HFFc6 (cell line): ENCODE measurements around the gene FIZ1. TPM values are rescaled to one million over a fixed set of nuclear protein-coding genes. Genes with fewer than 3 reads are reported as not detected.

Experiments used
- DNase-seq: peaks from one replicate; pipeline ENCODE4 v3.0.0-alpha.2; 2018
- H3K27ac Mint-ChIP-seq: 2 replicates; pipeline ENCODE4 v1.8.0; 2020; ENCODE audit warnings: mild to moderate bottlenecking, mixed read lengths
- H3K27me3 Mint-ChIP-seq: 2 replicates; pipeline ENCODE4 v1.8.0; 2021; ENCODE audit warnings: mild to moderate bottlenecking, moderate library complexity, mixed read lengths; ENCODE audit not compliant: insufficient read depth
- H3K36me3 Mint-ChIP-seq: 2 replicates; pipeline ENCODE4 v1.8.0; 2021; ENCODE audit warnings: low read depth, mixed read lengths
- H3K4me1 Mint-ChIP-seq: 2 replicates; pipeline ENCODE4 v1.8.0; 2020; ENCODE audit warnings: low read depth, mixed read lengths
- H3K4me3 Mint-ChIP-seq: 2 replicates; pipeline ENCODE4 v1.8.0; 2020; ENCODE audit warnings: mild to moderate bottlenecking, moderate library complexity, mixed read lengths
- H3K9me3 Mint-ChIP-seq: 2 replicates; pipeline ENCODE4 v1.8.0; 2020; ENCODE audit warnings: mild to moderate bottlenecking, mixed read lengths
- total RNA-seq, 6 experiments: library from RNA; stranded (reverse); fragmentation: NEBNext Ultra II Directional; extraction: Animal tissue kit (Norgen Biotek cat#: 25700); gene quantifications; 2 replicates in 1 of 6; 3 replicates in 5 of 6; pipeline ENCODE4 v1.2.3, GENCODE V29; 2021
- TF ChIP-seq, protein P1 (sequence below): fragments of 200-600 bp; sonication (generic); IDR thresholded peaks from 2 replicates; pipeline ENCODE4 v1.5.0; 2021; ENCODE audit warnings: antibody characterized with exemption, mild to moderate bottlenecking

The FIZ1 gene
- total RNA-seq, 6 experiments from 2014 or later, result 9.9 to 13.1 (median 11.9) TPM

DNA sequence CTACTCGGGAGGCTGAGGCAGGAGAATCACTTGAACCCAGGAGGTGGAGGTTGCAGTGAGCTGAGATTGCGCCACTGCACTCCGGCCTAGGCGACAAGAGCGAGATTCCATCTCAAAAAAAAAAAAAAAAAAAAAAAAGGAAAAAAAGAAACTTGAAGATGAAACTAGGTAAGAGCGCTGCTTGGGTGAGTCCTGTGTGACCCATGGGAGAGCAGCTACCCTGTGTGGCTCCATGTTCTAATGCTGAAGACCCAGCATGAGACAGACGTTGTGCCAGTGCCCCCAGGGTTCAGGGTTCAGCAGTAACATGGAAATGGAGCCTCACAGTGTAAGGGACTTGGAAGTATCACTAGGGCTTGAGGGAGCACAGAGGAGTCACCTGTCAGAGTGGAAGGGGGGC is 19.1 kb upstream of the FIZ1 start:
- TF ChIP-seq, protein P1, sequence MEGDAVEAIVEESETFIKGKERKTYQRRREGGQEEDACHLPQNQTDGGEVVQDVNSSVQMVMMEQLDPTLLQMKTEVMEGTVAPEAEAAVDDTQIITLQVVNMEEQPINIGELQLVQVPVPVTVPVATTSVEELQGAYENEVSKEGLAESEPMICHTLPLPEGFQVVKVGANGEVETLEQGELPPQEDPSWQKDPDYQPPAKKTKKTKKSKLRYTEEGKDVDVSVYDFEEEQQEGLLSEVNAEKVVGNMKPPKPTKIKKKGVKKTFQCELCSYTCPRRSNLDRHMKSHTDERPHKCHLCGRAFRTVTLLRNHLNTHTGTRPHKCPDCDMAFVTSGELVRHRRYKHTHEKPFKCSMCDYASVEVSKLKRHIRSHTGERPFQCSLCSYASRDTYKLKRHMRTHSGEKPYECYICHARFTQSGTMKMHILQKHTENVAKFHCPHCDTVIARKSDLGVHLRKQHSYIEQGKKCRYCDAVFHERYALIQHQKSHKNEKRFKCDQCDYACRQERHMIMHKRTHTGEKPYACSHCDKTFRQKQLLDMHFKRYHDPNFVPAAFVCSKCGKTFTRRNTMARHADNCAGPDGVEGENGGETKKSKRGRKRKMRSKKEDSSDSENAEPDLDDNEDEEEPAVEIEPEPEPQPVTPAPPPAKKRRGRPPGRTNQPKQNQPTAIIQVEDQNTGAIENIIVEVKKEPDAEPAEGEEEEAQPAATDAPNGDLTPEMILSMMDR, result no peak
- DNase-seq, result no peak
- H3K4me1 Mint-ChIP-seq, result peaks cover 16% of the 10 kb centered on the region
- H3K27me3 Mint-ChIP-seq, result peaks cover 4% of the 10 kb centered on the region
- H3K36me3 Mint-ChIP-seq, result peaks cover 27% of the 10 kb centered on the region
- no peak overlapping the region for H3K27ac Mint-ChIP-seq
- no peaks in the 10 kb centered on the region for H3K9me3 Mint-ChIP-seq
- H3K4me3 Mint-ChIP-seq, result no peak overlapping the region

DNA sequence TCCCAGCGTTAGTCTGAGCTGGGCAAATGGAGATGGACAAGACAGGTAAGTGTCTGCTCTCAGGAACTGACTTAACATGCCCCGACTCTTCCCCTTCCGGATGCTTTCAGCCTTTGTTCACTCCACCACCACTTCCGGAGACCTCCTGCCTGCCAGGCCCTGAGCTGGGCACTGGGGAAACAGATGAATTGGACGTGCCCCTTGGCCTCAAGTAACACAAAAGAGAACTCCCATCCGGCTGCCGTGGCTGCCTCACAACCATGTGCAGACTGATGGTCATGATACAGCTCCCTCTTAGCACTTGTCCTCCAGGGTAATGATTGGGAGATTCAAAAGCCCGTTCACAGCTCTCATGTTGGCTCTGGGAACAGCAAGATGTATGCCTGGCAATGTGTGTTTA is 18.1 kb upstream of the FIZ1 start:
- TF ChIP-seq, protein P1, result no peak
- H3K27me3 Mint-ChIP-seq, result peaks cover 4% of the 10 kb centered on the region
- H3K4me3 Mint-ChIP-seq, result no peak overlapping the region
- H3K4me1 Mint-ChIP-seq, result peaks cover 14% of the 10 kb centered on the region
- DNase-seq, result no peak
- H3K9me3 Mint-ChIP-seq, result no peaks in the 10 kb centered on the region
- H3K27ac Mint-ChIP-seq, result no peak overlapping the region
- peaks cover 31% of the 10 kb centered on the region for H3K36me3 Mint-ChIP-seq

DNA sequence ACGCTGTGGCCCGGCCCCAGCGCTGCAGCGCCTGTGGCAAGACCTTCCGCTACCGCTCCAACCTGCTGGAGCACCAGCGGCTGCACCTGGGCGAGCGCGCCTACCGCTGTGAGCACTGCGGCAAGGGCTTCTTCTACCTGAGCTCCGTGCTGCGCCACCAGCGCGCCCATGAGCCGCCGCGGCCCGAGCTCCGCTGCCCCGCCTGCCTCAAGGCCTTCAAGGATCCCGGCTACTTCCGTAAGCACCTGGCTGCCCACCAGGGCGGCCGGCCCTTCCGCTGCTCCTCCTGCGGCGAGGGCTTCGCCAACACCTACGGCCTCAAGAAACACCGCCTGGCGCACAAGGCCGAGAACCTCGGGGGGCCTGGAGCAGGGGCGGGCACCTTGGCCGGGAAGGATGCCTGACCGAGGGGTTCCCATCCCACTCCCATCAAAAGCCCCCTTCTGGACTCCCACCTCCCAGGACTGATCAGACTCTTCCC is 17.1 kb upstream of the FIZ1 start:
- Mint-ChIP-seq H3K27me3 (peaks cover 4% of the 10 kb centered on the region), H3K4me1 (peaks cover 14% of the 10 kb centered on the region)

DNA sequence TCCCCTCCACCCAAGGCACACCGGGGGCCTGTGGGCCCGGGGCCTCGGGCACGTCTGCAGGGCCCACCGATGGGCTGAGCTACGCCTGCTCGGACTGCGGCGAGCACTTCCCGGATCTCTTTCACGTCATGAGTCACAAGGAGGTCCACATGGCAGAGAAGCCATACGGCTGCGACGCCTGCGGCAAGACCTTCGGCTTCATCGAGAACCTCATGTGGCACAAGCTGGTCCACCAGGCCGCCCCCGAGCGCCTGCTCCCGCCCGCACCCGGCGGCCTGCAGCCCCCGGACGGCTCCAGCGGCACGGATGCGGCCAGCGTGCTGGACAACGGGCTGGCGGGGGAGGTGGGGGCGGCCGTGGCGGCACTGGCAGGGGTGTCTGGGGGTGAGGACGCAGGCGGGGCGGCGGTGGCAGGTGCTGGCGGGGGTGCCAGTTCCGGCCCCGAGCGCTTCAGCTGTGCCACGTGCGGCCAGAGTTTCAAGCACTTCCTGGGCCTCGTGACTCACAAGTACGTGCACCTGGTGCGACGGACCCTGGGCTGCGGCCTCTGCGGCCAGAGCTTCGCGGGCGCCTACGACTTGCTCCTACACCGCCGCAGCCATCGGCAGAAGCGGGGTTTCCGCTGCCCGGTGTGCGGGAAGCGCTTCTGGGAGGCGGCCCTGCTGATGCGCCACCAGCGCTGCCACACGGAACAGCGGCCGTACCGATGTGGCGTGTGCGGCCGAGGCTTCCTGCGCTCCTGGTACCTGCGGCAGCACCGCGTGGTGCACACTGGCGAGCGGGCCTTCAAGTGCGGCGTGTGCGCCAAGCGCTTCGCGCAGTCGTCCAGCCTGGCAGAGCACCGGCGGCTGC is 16.5 kb upstream of the FIZ1 start:
- no peak for DNase-seq
- no peak overlapping the region for H3K27ac Mint-ChIP-seq
- no peak overlapping the region for H3K4me3 Mint-ChIP-seq
- no peaks in the 10 kb centered on the region for H3K9me3 Mint-ChIP-seq
- H3K4me1 Mint-ChIP-seq, result peaks cover 14% of the 10 kb centered on the region
- peaks cover 4% of the 10 kb centered on the region for H3K27me3 Mint-ChIP-seq
- H3K36me3 Mint-ChIP-seq, result peaks cover 31% of the 10 kb centered on the region
- TF ChIP-seq, protein P1, result no peak

More for the DNA sequence above, 17.1 kb upstream of the FIZ1 start:
- Mint-ChIP-seq H3K4me3 (no peak overlapping the region), H3K27ac (no peak overlapping the region), H3K36me3 (peaks cover 31% of the 10 kb centered on the region), H3K9me3 (no peaks in the 10 kb centered on the region)
- TF ChIP-seq, protein P1, result no peak
- no peak for DNase-seq

DNA sequence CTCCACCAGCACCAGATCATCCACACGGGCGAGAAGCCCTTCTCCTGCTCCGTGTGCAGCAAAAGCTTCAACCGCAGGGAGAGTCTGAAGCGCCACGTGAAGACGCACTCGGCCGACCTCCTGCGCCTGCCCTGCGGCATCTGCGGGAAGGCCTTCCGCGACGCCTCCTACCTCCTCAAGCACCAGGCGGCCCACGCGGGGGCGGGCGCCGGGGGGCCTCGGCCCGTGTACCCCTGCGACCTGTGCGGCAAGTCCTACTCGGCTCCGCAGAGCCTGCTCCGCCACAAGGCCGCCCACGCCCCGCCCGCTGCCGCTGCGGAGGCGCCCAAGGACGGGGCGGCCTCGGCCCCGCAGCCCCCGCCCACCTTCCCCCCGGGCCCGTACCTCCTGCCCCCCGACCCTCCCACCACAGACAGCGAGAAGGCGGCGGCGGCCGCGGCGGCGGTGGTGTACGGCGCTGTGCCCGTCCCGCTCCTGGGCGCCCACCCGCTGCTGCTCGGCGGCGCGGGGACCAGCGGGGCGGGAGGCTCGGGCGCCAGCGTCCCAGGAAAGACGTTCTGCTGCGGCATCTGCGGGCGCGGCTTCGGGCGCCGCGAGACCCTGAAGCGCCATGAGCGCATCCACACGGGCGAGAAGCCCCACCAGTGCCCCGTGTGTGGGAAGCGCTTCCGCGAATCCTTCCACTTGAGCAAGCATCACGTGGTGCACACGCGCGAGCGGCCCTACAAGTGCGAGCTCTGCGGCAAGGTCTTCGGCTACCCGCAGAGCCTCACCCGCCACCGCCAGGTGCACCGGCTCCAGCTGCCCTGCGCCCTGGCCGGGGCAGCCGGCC is 15.6 kb upstream of the FIZ1 start:
- Mint-ChIP-seq H3K36me3 (peaks cover 30% of the 10 kb centered on the region), H3K9me3 (peaks cover 3% of the 10 kb centered on the region), H3K4me3 (no peak overlapping the region), H3K27ac (no peak overlapping the region), H3K27me3 (peaks cover 1% of the 10 kb centered on the region), H3K4me1 (peaks cover 8% of the 10 kb centered on the region)
- TF ChIP-seq, protein P1, result no peak
- no peak for DNase-seq
